ENCODE results near the gene PTGR3. TPM values are rescaled to one million over a fixed set of nuclear protein-coding genes. Genes with fewer than 3 reads are reported as not detected.

Gene PTGR3
- total RNA-seq, 2 experiments from 2014 or later = 1.8 to 14.9 TPM

DNA sequence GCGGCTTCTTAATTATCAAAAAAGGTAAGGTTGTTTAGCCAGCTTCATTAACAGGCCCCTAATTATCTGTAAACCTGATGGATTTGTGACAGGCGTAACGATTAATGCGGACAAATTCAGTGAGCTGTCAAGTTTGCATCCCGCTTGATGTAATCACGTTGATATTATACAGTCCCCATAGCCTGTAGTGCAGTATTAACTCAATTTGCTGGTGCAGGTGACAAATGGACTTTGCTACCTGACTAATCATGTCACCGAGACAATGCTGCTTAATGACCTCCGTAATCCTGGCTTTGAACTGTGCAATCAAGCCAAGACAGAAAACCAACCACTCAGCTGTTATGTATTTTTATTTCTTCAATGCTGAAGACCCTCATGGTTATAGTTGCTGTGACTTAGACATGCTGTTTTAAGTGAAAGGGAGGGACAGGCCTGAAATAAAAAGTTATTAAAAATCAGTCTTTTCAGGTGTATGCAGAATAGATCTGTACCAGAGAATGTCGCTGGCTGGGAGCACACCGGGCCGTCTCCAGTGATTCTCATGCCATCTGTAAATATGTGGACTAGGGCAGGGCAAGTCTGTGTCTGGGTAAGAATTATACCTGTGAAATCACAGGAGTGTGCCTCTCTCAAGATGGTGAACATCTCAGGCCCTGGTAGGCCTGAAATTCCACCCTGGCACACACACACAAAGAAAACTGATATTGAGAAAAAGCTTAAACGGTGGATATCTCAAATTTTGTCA, 6.0 kb upstream of the PTGR3 start:
- Histone ChIP-seq H3K4me2 (ENCODE audit: low read length) (no peak overlapping the region), H4K20me1 (ENCODE audit: insufficient read depth, low read length) (no peaks in the 10 kb centered on the region; the same call in 1 of the 2 replicates), H3K27ac (ENCODE audit: low read depth, low read length, poor library complexity, severe bottlenecking) (no peak overlapping the region), H3K36me3 (ENCODE audit: insufficient read depth, low read length) (no peaks in the 10 kb centered on the region), H2AFZ (ENCODE audit: low read length) (no peak overlapping the region), H3K9me3 (ENCODE audit: low read length) (no peaks in the 10 kb centered on the region), H3K79me2 (ENCODE audit: insufficient read depth, low read depth, low read length) (no peaks in the 10 kb centered on the region), H3K4me1 (ENCODE audit: insufficient read depth, low read length, poor library complexity, severe bottlenecking) (peaks cover 9% of the 10 kb centered on the region), H3K4me3 (ENCODE audit: low read depth, low read length, poor library complexity, severe bottlenecking) (no peak overlapping the region), H3K9me2 (ENCODE audit: insufficient read depth, low read length) (no peaks in the 10 kb centered on the region)
- BruUV-seq (replicated peaks) = no TSS peak
- intact Hi-C loops (cut with micrococcal nuclease; ENCODE audit: unreplicated experiment) = loop anchor here (5.0 to 10.0 kb wide), 2 partner anchors 718 to 1280 kb away; partner anchors contain the start of genes CNDP2 and ZNF516
- DNase-seq (ENCODE audit: low spot score) = no peak
- no peak for TF ChIP-seq EZH2phosphoT487 (IDR thresholded peaks at IDR 0.05; ENCODE audit: borderline replicate concordance, low read depth, low read length)
- no peak for TF ChIP-seq CTCF (conservative IDR thresholded peaks at IDR 0.05; ENCODE audit: low read length)
- ChIA-PET CTCF (ENCODE audit: unreplicated experiment) (no interaction called here), POLR2A (no interaction called here)

GRCh38 chr18:75214332-75214690, 5.4 kb upstream of the PTGR3 start:
- H3K36me3 ChIP-seq (ENCODE audit: insufficient read depth, low read length) = no peaks in the 10 kb centered on the region
- DNase-seq (ENCODE audit: low spot score) = no peak
- H4K20me1 ChIP-seq (ENCODE audit: insufficient read depth, low read length) = no peaks in the 10 kb centered on the region; the same call in 1 of the 2 replicates
- no TSS peak for BruUV-seq (replicated peaks)
- H3K4me2 ChIP-seq (ENCODE audit: low read length) = no peak overlapping the region
- no peak overlapping the region for H3K27ac ChIP-seq (ENCODE audit: low read depth, low read length, poor library complexity, severe bottlenecking)
- H3K4me3 ChIP-seq (ENCODE audit: low read depth, low read length, poor library complexity, severe bottlenecking) = no peak overlapping the region
- CTCF ChIA-PET (ENCODE audit: unreplicated experiment) = no interaction called here
- no peaks in the 10 kb centered on the region for H3K79me2 ChIP-seq (ENCODE audit: insufficient read depth, low read depth, low read length)
- no peaks in the 10 kb centered on the region for H3K9me3 ChIP-seq (ENCODE audit: low read length)
- no peak overlapping the region for H2AFZ ChIP-seq (ENCODE audit: low read length)
- POLR2A ChIA-PET = no interaction called here
- peaks cover 9% of the 10 kb centered on the region for H3K4me1 ChIP-seq (ENCODE audit: insufficient read depth, low read length, poor library complexity, severe bottlenecking)
- H3K9me2 ChIP-seq (ENCODE audit: insufficient read depth, low read length) = no peaks in the 10 kb centered on the region
- TF ChIP-seq CTCF (conservative IDR thresholded peaks at IDR 0.05; ENCODE audit: low read length) (no peak), EZH2phosphoT487 (IDR thresholded peaks at IDR 0.05; ENCODE audit: borderline replicate concordance, low read depth, low read length) (no peak)
- intact Hi-C loops (cut with micrococcal nuclease; ENCODE audit: unreplicated experiment) = loop anchor here (5.0 to 10.0 kb wide), 2 partner anchors 717 to 1280 kb away; partner anchors contain the start of genes CNDP2 and ZNF516

Data from OCI-LY7 (cell line).